Nephron progenitor cell (in vitro differentiated cells): ENCODE results near the gene LRP8.
A peak's percentile ranks its signal among the peaks of the same experiment; 100 is the strongest.

ENCODE experiments used
- DNase-seq: peaks from one replicate; pipeline ENCODE4 v3.0.0; 2021
- H3K27ac Mint-ChIP-seq: 2 replicates; pipeline ENCODE4 v1.8.0; 2021; ENCODE audit warnings: mild to moderate bottlenecking, moderate library complexity, mixed read lengths
- H3K27me3 Mint-ChIP-seq: 2 replicates; pipeline ENCODE4 v1.8.0; 2021; ENCODE audit warnings: mild to moderate bottlenecking, low read depth, mixed read lengths; ENCODE audit not compliant: poor library complexity
- H3K36me3 Mint-ChIP-seq: 2 replicates; pipeline ENCODE4 v1.8.0; 2021; ENCODE audit warnings: low read depth, mixed read lengths
- H3K4me1 Mint-ChIP-seq: 2 replicates; pipeline ENCODE4 v1.8.0; 2021; ENCODE audit warnings: mixed read lengths
- H3K4me3 Mint-ChIP-seq: 2 replicates; pipeline ENCODE4 v1.8.0; 2021; ENCODE audit warnings: mild to moderate bottlenecking, moderate library complexity, mixed read lengths
- H3K9me3 Mint-ChIP-seq: 2 replicates; pipeline ENCODE4 v1.8.0; 2021; ENCODE audit warnings: mild to moderate bottlenecking, moderate library complexity, mixed read lengths
- TF ChIP-seq, protein P1 (sequence below): fragments of 200-600 bp; sonication (generic); IDR thresholded peaks from 2 replicates; pipeline ENCODE4 v1.5.0; 2021; ENCODE audit warnings: antibody characterized with exemption

Gene LRP8

DNA sequence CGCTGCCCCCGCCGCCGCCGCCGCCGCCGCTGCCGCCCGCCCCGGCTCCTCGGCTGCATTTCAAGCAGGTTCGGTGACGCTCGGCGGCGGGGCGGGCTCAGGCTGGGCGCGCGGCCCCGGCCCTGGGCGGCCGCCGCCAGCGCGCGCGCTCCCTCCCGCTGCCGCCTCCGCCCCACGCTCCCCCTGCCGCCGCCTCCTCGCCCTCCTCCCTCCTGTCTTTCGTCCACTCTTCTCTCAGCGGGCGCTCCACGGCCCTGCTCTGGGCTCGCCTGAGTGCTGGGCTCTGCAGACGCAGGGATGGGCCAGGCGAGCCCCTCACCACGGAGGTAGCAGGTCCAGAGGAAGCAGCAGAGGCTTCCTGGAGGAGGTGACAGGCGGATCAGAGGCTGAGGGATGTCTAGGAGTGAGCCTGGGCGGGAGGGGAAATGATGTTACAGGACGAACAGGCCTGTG is at the start of gene LRP8:
TSS of gene LRP8 (minus strand) at position 62 of the 453 bp plus-strand sequence. CDS start 158 bp downstream, outside the sequence.
- peak; percentile 86 for DNase-seq
- H3K4me3 Mint-ChIP-seq: peak within 1 kb of the TSS; percentile 92
- peaks cover 37% of the 10 kb centered on the region for H3K4me1 Mint-ChIP-seq
- H3K27ac Mint-ChIP-seq: no peak within 1 kb of the TSS
- H3K27me3 Mint-ChIP-seq: peaks cover 8% of the 10 kb centered on the region
- H3K9me3 Mint-ChIP-seq: no peaks in the 10 kb centered on the region
- H3K36me3 Mint-ChIP-seq: peaks cover 8% of the 10 kb centered on the region
- TF ChIP-seq, protein P1, sequence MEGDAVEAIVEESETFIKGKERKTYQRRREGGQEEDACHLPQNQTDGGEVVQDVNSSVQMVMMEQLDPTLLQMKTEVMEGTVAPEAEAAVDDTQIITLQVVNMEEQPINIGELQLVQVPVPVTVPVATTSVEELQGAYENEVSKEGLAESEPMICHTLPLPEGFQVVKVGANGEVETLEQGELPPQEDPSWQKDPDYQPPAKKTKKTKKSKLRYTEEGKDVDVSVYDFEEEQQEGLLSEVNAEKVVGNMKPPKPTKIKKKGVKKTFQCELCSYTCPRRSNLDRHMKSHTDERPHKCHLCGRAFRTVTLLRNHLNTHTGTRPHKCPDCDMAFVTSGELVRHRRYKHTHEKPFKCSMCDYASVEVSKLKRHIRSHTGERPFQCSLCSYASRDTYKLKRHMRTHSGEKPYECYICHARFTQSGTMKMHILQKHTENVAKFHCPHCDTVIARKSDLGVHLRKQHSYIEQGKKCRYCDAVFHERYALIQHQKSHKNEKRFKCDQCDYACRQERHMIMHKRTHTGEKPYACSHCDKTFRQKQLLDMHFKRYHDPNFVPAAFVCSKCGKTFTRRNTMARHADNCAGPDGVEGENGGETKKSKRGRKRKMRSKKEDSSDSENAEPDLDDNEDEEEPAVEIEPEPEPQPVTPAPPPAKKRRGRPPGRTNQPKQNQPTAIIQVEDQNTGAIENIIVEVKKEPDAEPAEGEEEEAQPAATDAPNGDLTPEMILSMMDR: no peak

DNA sequence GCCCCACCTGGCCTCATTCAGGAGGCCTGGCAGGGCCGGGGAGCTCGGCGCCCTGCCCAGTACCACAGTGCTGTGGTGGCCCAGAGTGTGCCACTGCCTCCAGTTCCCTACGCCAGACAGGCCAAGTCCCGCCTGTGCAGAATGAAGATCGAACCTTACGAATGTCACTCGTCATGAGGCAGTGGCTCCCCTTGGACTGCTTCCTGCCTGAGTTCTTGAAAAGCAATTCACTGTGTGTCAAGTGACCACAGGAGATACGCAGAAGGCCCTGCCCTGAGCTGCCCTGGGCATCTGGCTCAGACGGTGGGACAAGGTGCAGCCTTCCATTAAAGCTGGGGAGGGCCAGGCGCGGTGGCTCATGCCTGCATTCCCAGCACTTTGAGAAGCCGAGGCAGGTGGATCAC is 49.6 kb upstream of the LRP8 start:
- no peak overlapping the region for H3K4me3 Mint-ChIP-seq

DNA sequence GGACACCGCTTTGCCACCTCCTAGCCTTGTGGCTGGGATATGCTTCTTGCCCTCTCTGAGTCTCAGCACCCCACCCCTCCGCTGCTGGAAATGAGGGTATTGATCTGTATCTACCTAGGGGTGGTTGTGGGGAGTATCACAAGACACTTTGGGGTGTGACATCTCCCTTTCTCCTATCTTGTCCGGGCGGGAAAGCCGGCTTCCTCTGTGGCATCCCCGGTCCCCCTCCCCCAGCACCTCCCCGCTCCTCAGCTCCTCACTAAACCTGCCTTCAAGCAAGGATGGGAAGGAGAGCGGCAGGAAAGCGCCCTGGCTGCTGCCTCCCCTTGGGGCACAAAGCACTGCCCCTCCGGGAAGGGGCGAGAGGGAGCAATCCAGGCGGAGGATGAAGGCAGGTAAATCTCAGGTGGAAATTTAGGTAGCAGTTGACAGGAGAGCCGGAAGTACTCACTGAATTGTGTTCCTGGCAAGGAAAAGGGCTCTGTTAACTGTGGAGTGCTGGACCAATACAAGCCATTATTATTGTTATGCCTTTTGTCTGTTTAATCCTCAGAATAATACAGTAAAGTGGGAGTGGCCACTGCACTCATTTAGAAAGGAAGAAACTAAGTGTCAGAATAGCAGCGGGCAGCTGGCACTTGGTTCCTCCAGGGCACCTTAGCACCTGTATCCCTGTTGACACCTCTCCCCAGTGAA is 49.0 kb upstream of the LRP8 start:
- Mint-ChIP-seq H3K27ac (no peak overlapping the region), H3K36me3 (no peaks in the 10 kb centered on the region), H3K4me3 (no peak overlapping the region), H3K27me3 (peaks cover 11% of the 10 kb centered on the region), H3K9me3 (no peaks in the 10 kb centered on the region), H3K4me1 (peaks cover 59% of the 10 kb centered on the region)
- no peak for DNase-seq
- TF ChIP-seq, protein P1: no peak

More for the DNA sequence above, 49.6 kb upstream of the LRP8 start:
- Mint-ChIP-seq H3K4me1 (peaks cover 57% of the 10 kb centered on the region), H3K36me3 (no peaks in the 10 kb centered on the region), H3K27ac (no peak overlapping the region), H3K9me3 (no peaks in the 10 kb centered on the region), H3K27me3 (peaks cover 13% of the 10 kb centered on the region)
- DNase-seq: no peak
- TF ChIP-seq, protein P1: no peak

DNA sequence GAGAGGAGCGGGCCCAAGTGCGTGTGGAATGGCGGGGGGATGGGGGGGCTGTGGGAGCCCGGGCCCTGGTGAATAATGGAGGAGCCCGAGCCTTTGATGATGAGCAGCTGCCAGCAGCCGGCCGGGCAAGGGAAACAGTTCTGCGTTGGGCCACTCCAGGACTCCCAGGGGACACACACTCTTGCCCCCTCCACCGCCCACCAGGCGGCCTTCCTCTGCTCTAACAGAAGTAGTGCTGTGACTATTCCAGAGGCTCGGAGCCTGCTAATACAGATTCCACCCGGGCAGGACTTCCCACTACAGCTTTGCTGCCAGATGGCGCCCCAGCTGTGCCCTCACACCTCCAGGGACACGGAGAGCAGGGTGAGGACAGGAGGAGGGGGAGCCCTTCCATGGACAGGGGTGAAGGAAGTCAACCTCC is 48.2 kb upstream of the LRP8 start:
- Mint-ChIP-seq H3K9me3 (no peaks in the 10 kb centered on the region), H3K4me1 (peaks cover 58% of the 10 kb centered on the region), H3K27ac (no peak overlapping the region), H3K27me3 (peaks cover 11% of the 10 kb centered on the region), H3K4me3 (no peak overlapping the region), H3K36me3 (no peaks in the 10 kb centered on the region)
- peak; percentile 32 for DNase-seq
- TF ChIP-seq, protein P1: no peak

DNA sequence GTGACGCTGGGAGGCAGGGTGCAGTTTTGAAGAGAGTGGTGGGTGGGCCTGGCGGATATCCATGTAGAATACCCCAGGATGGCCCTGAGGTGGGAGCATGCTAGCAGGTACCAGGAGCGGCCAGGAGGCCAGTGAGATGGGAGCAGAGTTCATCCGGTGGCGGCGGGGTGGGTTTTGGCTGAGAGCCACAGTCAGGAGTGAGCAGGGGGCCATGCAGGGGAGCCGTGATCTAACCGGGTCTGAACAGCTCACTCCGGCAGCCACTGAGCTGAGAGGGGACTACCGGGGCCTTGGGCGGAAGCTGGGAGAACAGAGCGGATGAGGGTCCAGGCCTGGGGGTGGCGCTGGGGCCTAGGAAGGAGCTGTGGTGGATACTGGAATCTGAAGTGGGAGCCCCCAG is 47.6 kb upstream of the LRP8 start:
- DNase-seq: no peak
- Mint-ChIP-seq H3K36me3 (no peaks in the 10 kb centered on the region), H3K4me1 (peaks cover 58% of the 10 kb centered on the region), H3K9me3 (no peaks in the 10 kb centered on the region), H3K27me3 (peaks cover 11% of the 10 kb centered on the region), H3K27ac (no peak overlapping the region), H3K4me3 (no peak overlapping the region)
- TF ChIP-seq, protein P1: no peak

DNA sequence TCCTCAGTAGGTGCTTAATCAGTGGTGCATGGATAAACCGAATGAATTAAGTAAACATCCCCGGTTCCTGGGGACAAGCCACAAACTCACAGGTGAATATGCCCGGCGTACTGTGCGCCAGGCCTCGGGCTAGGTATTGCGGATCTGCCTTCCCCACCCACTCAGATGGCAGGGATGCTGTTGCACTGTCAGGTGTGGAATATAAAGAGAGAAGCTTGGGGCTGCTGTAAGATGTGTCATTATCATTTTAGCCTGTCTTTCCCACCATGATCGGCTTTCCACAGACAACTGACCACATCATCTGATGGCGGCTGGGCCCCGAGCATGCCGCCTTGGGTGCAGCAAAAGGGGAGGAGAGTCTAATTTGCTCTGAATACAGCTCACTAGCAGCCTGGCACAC is 45.4 kb upstream of the LRP8 start:
- DNase-seq: no peak
- Mint-ChIP-seq H3K27ac (no peak overlapping the region), H3K9me3 (no peaks in the 10 kb centered on the region)

More for the DNA sequence above, 45.4 kb upstream of the LRP8 start:
- peaks cover 16% of the 10 kb centered on the region for H3K27me3 Mint-ChIP-seq
- H3K36me3 Mint-ChIP-seq: no peaks in the 10 kb centered on the region
- H3K4me1 Mint-ChIP-seq: peaks cover 40% of the 10 kb centered on the region
- TF ChIP-seq, protein P1: no peak
- H3K4me3 Mint-ChIP-seq: no peak overlapping the region
